ENCODE results near the gene EMC9. TPM values are rescaled to one million over a fixed set of nuclear protein-coding genes. Genes with fewer than 3 reads are reported as not detected.

The EMC9 gene
- total and polyA plus RNA-seq, 10 of the 15 experiments (the other 5 are each of a cell fraction or from before 2014, with no cell fraction given), result 15.3 to 60.5 (median 30.3) TPM

DNA sequence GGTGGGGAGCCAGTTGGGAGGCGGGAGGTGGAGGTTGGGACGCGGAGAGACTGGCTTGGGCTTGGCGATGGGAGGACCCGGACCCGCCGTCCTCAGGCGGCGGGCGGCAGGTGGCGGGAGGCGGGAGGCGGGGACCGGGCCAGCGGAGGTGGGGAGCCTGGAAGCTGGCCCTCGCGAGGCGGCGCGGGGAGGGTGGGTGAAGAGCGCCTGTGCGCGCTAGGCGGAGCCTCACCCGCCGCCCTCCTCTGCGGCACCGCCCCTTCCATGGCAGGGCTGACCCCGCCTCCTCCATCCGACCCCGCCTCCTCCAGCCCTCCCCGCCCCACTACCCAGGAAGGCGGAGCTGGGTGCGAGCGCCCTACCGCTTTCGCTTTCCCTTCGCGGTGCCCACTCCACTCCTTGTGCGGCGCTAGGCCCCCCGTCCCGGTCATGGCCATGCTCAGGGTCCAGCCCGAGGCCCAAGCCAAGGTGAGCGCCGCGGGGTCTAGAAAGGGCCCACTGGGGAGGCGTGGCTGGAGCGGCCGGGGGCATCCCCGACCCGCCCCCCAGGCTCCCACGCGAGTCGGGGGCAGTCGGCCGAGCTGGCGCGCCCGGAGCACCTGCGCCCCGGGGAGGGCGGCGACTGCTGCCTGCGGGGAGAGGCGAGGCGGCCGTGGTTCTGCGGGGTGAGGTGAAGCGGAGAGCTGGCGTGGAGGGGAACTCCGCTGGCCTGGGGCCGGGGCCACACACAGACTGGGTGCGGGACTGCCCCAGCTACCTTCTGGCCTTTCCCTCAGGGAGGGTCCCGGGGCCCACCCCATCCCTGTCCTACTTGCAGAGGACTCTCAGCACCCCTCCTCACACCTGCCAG is 5.3 kb downstream of the EMC9 start, which contains the start of gene PSME1 (continued):
- TF ChIP-seq, protein P1, sequence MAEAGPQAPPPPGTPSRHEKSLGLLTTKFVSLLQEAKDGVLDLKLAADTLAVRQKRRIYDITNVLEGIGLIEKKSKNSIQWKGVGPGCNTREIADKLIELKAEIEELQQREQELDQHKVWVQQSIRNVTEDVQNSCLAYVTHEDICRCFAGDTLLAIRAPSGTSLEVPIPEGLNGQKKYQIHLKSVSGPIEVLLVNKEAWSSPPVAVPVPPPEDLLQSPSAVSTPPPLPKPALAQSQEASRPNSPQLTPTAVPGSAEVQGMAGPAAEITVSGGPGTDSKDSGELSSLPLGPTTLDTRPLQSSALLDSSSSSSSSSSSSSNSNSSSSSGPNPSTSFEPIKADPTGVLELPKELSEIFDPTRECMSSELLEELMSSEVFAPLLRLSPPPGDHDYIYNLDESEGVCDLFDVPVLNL (IDR thresholded peaks at IDR 0.05; ENCODE audit: low read depth, low read length), result no peak
- TF ChIP-seq NBN (IDR thresholded peaks at IDR 0.05), result 0 out of 2 replicates have a peak, but pooled peaks have one; percentile 14
- 0 out of 3 replicates have a peak, but pooled peaks of 1 of the 2 experiments have one; percentile 27 for TF ChIP-seq EGR1 (IDR thresholded peaks at IDR 0.05; ENCODE audit: borderline replicate concordance in 1 of 2, low read depth in 2 of 2, low read length in 2 of 2)
- no peak for TF ChIP-seq NFYA (IDR thresholded peaks at IDR 0.05; ENCODE audit: borderline replicate concordance, low read depth, low read length)
- TF ChIP-seq HCFC1 (IDR thresholded peaks at IDR 0.05; ENCODE audit: low read length), result 0 out of 2 replicates have a peak, but pooled peaks have one; percentile 17
- TF ChIP-seq, protein P2, sequence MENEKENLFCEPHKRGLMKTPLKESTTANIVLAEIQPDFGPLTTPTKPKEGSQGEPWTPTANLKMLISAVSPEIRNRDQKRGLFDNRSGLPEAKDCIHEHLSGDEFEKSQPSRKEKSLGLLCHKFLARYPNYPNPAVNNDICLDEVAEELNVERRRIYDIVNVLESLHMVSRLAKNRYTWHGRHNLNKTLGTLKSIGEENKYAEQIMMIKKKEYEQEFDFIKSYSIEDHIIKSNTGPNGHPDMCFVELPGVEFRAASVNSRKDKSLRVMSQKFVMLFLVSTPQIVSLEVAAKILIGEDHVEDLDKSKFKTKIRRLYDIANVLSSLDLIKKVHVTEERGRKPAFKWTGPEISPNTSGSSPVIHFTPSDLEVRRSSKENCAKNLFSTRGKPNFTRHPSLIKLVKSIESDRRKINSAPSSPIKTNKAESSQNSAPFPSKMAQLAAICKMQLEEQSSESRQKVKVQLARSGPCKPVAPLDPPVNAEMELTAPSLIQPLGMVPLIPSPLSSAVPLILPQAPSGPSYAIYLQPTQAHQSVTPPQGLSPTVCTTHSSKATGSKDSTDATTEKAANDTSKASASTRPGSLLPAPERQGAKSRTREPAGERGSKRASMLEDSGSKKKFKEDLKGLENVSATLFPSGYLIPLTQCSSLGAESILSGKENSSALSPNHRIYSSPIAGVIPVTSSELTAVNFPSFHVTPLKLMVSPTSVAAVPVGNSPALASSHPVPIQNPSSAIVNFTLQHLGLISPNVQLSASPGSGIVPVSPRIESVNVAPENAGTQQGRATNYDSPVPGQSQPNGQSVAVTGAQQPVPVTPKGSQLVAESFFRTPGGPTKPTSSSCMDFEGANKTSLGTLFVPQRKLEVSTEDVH (IDR thresholded peaks at IDR 0.05; ENCODE audit: low read depth, partially characterized antibody), result no peak
- TF ChIP-seq ZNF217 (IDR thresholded peaks at IDR 0.05), result peak; percentile 37; the same call in 1 of the 2 replicates
- no peak for TF ChIP-seq ZNF274 (IDR thresholded peaks at IDR 0.05; ENCODE audit: insufficient read depth, insufficient read length)
- TF ChIP-seq IKZF2 (IDR thresholded peaks at IDR 0.05), result no peak
- no peak for TF ChIP-seq RAD51 (IDR thresholded peaks at IDR 0.05)
- no peak for TF ChIP-seq SIX5 (IDR thresholded peaks at IDR 0.05; ENCODE audit: low read depth, low read length, severe bottlenecking)
- TF ChIP-seq, protein P3, sequence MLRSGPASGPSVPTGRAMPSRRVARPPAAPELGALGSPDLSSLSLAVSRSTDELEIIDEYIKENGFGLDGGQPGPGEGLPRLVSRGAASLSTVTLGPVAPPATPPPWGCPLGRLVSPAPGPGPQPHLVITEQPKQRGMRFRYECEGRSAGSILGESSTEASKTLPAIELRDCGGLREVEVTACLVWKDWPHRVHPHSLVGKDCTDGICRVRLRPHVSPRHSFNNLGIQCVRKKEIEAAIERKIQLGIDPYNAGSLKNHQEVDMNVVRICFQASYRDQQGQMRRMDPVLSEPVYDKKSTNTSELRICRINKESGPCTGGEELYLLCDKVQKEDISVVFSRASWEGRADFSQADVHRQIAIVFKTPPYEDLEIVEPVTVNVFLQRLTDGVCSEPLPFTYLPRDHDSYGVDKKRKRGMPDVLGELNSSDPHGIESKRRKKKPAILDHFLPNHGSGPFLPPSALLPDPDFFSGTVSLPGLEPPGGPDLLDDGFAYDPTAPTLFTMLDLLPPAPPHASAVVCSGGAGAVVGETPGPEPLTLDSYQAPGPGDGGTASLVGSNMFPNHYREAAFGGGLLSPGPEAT (IDR thresholded peaks at IDR 0.05; ENCODE audit: low read depth), result no peak
- no peak for TF ChIP-seq EZH2 (IDR thresholded peaks at IDR 0.05; ENCODE audit: borderline replicate concordance, control insufficient read depth, low read depth, low read length)
- TF ChIP-seq TCF7 (IDR thresholded peaks at IDR 0.05; ENCODE audit: borderline replicate concordance), result no peak
- TF ChIP-seq, protein P4, sequence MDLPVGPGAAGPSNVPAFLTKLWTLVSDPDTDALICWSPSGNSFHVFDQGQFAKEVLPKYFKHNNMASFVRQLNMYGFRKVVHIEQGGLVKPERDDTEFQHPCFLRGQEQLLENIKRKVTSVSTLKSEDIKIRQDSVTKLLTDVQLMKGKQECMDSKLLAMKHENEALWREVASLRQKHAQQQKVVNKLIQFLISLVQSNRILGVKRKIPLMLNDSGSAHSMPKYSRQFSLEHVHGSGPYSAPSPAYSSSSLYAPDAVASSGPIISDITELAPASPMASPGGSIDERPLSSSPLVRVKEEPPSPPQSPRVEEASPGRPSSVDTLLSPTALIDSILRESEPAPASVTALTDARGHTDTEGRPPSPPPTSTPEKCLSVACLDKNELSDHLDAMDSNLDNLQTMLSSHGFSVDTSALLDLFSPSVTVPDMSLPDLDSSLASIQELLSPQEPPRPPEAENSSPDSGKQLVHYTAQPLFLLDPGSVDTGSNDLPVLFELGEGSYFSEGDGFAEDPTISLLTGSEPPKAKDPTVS (IDR thresholded peaks at IDR 0.05; ENCODE audit: low read depth, low read length), result no peak
- peak; percentile 84 for TF ChIP-seq MXI1 (IDR thresholded peaks at IDR 0.05; ENCODE audit: low read depth, low read length)
- no peak for TF ChIP-seq FOS (IDR thresholded peaks at IDR 0.05; ENCODE audit: borderline replicate concordance, extremely low read depth, insufficient read length)
- TF ChIP-seq, protein P5, sequence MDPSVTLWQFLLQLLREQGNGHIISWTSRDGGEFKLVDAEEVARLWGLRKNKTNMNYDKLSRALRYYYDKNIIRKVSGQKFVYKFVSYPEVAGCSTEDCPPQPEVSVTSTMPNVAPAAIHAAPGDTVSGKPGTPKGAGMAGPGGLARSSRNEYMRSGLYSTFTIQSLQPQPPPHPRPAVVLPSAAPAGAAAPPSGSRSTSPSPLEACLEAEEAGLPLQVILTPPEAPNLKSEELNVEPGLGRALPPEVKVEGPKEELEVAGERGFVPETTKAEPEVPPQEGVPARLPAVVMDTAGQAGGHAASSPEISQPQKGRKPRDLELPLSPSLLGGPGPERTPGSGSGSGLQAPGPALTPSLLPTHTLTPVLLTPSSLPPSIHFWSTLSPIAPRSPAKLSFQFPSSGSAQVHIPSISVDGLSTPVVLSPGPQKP (IDR thresholded peaks at IDR 0.05; ENCODE audit: low read depth, low read length), result no peak
- no peak for TF ChIP-seq MYB (IDR thresholded peaks at IDR 0.05; ENCODE audit: borderline replicate concordance, low read depth, low read length)
- TF ChIP-seq RCOR1 (conservative IDR thresholded peaks at IDR 0.05; ENCODE audit: low read depth, low read length), result 0 out of 2 replicates have a peak, but pooled peaks have one; percentile 26
